B cell (primary cell): ENCODE measurements around the gene OR1J1. TPM values are rescaled to one million over a fixed set of nuclear protein-coding genes. Genes with fewer than 3 reads are reported as not detected.

Experiments
- ATAC-seq: fragments of 200-7000 bp; cut with Tn5 transposase; one replicate; pipeline ENCODE4 v1.10.0; 2021; ENCODE audit warnings: low read depth, mild to moderate bottlenecking, moderate number of reproducible peaks, moderate library complexity
- CTCF ChIA-PET: fragments of 350-600 bp; sonication (Branson Sonifier 250); formaldehyde crosslinking; loops from one replicate; lab custom pipeline; 2021; ENCODE audit warnings: antibody characterized with exemption, inconsistent platforms; lab: Charles Lee
- POLR2A ChIA-PET: fragments of 350-600 bp; sonication (Branson Sonifier 250); formaldehyde crosslinking; loops from one replicate; lab custom pipeline; 2021; ENCODE audit warnings: antibody characterized with exemption; lab: Charles Lee
- DNase-seq: peaks from one replicate; pipeline ENCODE4 v3.0.0; 2013
- H2AFZ ChIP-seq: 2 replicates; pipeline ENCODE4 v1.6.1; 2012; ENCODE audit warnings: mild to moderate bottlenecking, low read depth, low read length; ENCODE audit not compliant: insufficient read depth, poor library complexity, severe bottlenecking
- H3K27ac ChIP-seq, 2 donors: 1 replicate in 1 of 2; 2 replicates in 1 of 2; pipeline ENCODE4 v1.5.1; 2012 to 2013; ENCODE audit warnings: low read length in 2 of 2, mild to moderate bottlenecking in 2 of 2, moderate library complexity in 1 of 2
- H3K27me3 ChIP-seq, 4 experiments: fragments of 200-600 bp in 1 of 4; sonication (generic) in 1 of 4; replicated peaks in 1 of 4; 1 replicate in 2 of 4; 2 replicates in 2 of 4; pipeline versions ENCODE4 v1.6.1 to v1.7.0; 2013 to 2016; ENCODE audit warnings: low read length in 3 of 4, mild to moderate bottlenecking in 2 of 4, mixed read lengths in 1 of 4, moderate library complexity in 1 of 4; ENCODE audit not compliant: insufficient read depth in 4 of 4, control insufficient read depth in 3 of 4; ENCODE audit errors: control extremely low read depth in 1 of 4
- H3K36me3 ChIP-seq, 2 experiments: replicated peaks in 1 of 2; 1 replicate in 1 of 2; 2 replicates in 1 of 2; pipeline versions ENCODE4 v1.6.1 to v1.7.1; 2013; ENCODE audit warnings: low read length in 1 of 2; ENCODE audit not compliant: insufficient read depth in 2 of 2, control insufficient read depth in 1 of 2; ENCODE audit errors: control extremely low read depth in 1 of 2, extremely low read depth in 1 of 2
- H3K4me1 ChIP-seq, 2 donors: fragments of 200-600 bp in 1 of 2; sonication (generic) in 1 of 2; 1 replicate in 1 of 2; 2 replicates in 1 of 2; pipeline versions ENCODE4 v1.5.1 to v1.6.1; 2013 to 2017; ENCODE audit warnings: low read length in 2 of 2; ENCODE audit not compliant: control insufficient read depth in 2 of 2, insufficient read depth in 2 of 2
- H3K4me2 ChIP-seq: replicated peaks from 2 replicates; pipeline ENCODE3; 2012; ENCODE audit warnings: mild to moderate bottlenecking, low read depth, low read length; ENCODE audit not compliant: poor library complexity, severe bottlenecking
- H3K4me3 ChIP-seq, 5 experiments: fragments of 200-600 bp in 1 of 5; sonication (generic) in 1 of 5; 1 replicate in 3 of 5; 2 replicates in 2 of 5; pipeline versions ENCODE4 v1.5.1 to v1.7.0; 2011 to 2016; ENCODE audit warnings: low read length in 4 of 5, mild to moderate bottlenecking in 4 of 5, low read depth in 2 of 5, control low read depth in 1 of 5, moderate library complexity in 1 of 5; ENCODE audit not compliant: insufficient read depth in 1 of 5; ENCODE audit errors: control extremely low read depth in 1 of 5, extremely low read depth in 1 of 5
- H3K79me2 ChIP-seq: fragments of 200-600 bp; sonication (generic); one replicate; pipeline ENCODE4 v1.6.0; 2016; ENCODE audit warnings: low read length; ENCODE audit not compliant: control insufficient read depth, insufficient read depth
- H3K9ac ChIP-seq: fragments of 200-600 bp; sonication (generic); 2 replicates; pipeline ENCODE4 v1.6.1; 2017; ENCODE audit warnings: mild to moderate bottlenecking, low read length, moderate library complexity
- H3K9me3 ChIP-seq, 3 donors: one replicate each; pipeline versions ENCODE4 v1.6.1 to v1.7.1; 2013; ENCODE audit warnings: low read length in 2 of 3; ENCODE audit not compliant: control insufficient read depth in 2 of 3, insufficient read depth in 1 of 3; ENCODE audit errors: control extremely low read depth in 1 of 3
- H4K20me1 ChIP-seq: 2 replicates; pipeline ENCODE4 v1.6.0; 2012; ENCODE audit warnings: mild to moderate bottlenecking, low read length; ENCODE audit not compliant: insufficient read depth, control insufficient read depth, poor library complexity, severe bottlenecking
- H3K27ac Mint-ChIP-seq: one replicate; pipeline ENCODE4 v1.8.0; 2021; ENCODE audit warnings: mixed read lengths
- H3K27me3 Mint-ChIP-seq: one replicate; pipeline ENCODE4 v1.8.0; 2021; ENCODE audit warnings: mixed read lengths
- H3K4me1 Mint-ChIP-seq: one replicate; pipeline ENCODE4 v1.8.0; 2021; ENCODE audit warnings: mixed read lengths
- H3K4me3 Mint-ChIP-seq: one replicate; pipeline ENCODE4 v1.8.0; 2021; ENCODE audit warnings: mixed read lengths
- H3K9me3 Mint-ChIP-seq: one replicate; pipeline ENCODE4 v1.8.0; 2022; ENCODE audit warnings: mixed read lengths; ENCODE audit not compliant: insufficient read depth
- EZH2 ChIP-seq: IDR thresholded peaks from 2 replicates; pipeline ENCODE4 v1.6.1; 2012; ENCODE audit warnings: borderline replicate concordance, low read depth, mild to moderate bottlenecking, moderate library complexity, low read length; ENCODE audit not compliant: insufficient read depth, poor library complexity, severe bottlenecking
- WGBS: methylation state at CpG from one replicate; pipeline ENCODE4 v1.1.5; 2013; ENCODE audit warnings: missing lambda C conversion rate; ENCODE audit not compliant: insufficient coverage; 5-methylcytosine and 5-hydroxymethylcytosine counted together
- intact Hi-C: fragments of 100-400 bp; cut with micrococcal nuclease; formaldehyde crosslinking; loops from one replicate; pipeline ENCODE4 v1.10.0; 2022
- polyA plus RNA-seq: library from polyadenylated mRNA; depleted of rRNA; stranded (reverse); fragments of >200 nt; gene quantifications from 2 replicates; pipeline ENCODE4 v1.2.3, GENCODE V29; 2012
- total RNA-seq, 2 donors: library from RNA; stranded (reverse); fragments of 120-200 nt in 1 of 2; gene quantifications; 1 replicate in 1 of 2; 2 replicates in 1 of 2; pipeline versions ENCODE4 v1.2.3 to v1.2.4, GENCODE V29; 2013 to 2022
- TF ChIP-seq, protein P1 (sequence below): fragments of 200-600 bp; IDR thresholded peaks from one replicate; pipeline ENCODE4 v1.8.0; 2022; ENCODE audit warnings: antibody characterized with exemption, mild to moderate bottlenecking

Gene OR1J1
- total and polyA plus RNA-seq, 2 donors (not counting 1 experiment from before 2014, with no cell fraction given), result not detected

DNA sequence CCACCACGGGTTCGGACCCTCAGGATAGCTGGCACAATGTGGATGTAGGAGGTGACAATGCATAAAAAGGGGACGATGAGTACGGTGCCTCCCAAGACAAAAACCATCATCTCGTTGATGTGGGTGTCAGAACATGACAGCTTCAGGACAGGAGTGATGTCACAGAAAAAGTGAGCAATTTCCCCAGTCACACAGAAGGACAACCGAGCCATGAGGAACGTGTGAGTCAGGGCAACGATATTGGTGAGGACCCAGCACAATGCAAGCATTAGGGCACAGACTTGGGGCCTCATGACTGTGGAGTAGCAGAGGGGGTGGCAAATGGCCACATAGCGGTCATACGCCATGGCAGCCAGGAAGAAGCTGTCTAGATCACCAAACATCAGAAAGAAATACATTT is 48.9 kb upstream of the OR1J1 start:
- Histone ChIP-seq H3K27ac (no peak overlapping the region), H3K9ac (no peak overlapping the region), H3K9me3 (no peaks in the 10 kb centered on the region), H3K79me2 (no peaks in the 10 kb centered on the region), H2AFZ (no peak overlapping the region), H3K36me3 (no peaks in the 10 kb centered on the region), H3K4me1 (no peaks in the 10 kb centered on the region), H3K27me3 (peaks cover 0 to 12% (median 4%) of the 10 kb centered on the region in 4 experiments), H3K4me3 (no peak overlapping the region), H3K4me2 (no peak overlapping the region), H4K20me1 (no peaks in the 10 kb centered on the region)
- no peak overlapping the region for H3K27ac Mint-ChIP-seq
- ChIA-PET CTCF (no interaction called here), POLR2A (no interaction called here)
- WGBS, result 89% methylated on average over 9 of the region's 10 CpGs
- TF ChIP-seq EZH2, result no peak
- TF ChIP-seq, protein P1, sequence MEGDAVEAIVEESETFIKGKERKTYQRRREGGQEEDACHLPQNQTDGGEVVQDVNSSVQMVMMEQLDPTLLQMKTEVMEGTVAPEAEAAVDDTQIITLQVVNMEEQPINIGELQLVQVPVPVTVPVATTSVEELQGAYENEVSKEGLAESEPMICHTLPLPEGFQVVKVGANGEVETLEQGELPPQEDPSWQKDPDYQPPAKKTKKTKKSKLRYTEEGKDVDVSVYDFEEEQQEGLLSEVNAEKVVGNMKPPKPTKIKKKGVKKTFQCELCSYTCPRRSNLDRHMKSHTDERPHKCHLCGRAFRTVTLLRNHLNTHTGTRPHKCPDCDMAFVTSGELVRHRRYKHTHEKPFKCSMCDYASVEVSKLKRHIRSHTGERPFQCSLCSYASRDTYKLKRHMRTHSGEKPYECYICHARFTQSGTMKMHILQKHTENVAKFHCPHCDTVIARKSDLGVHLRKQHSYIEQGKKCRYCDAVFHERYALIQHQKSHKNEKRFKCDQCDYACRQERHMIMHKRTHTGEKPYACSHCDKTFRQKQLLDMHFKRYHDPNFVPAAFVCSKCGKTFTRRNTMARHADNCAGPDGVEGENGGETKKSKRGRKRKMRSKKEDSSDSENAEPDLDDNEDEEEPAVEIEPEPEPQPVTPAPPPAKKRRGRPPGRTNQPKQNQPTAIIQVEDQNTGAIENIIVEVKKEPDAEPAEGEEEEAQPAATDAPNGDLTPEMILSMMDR, result no peak
- ATAC-seq, result no peak
- peaks cover 48% of the 10 kb centered on the region for H3K27me3 Mint-ChIP-seq
- no peak overlapping the region for H3K4me3 Mint-ChIP-seq
- DNase-seq, result no peak
- H3K9me3 Mint-ChIP-seq, result no peaks in the 10 kb centered on the region
- intact Hi-C loops, result no loop called here
- H3K4me1 Mint-ChIP-seq, result no peaks in the 10 kb centered on the region

DNA sequence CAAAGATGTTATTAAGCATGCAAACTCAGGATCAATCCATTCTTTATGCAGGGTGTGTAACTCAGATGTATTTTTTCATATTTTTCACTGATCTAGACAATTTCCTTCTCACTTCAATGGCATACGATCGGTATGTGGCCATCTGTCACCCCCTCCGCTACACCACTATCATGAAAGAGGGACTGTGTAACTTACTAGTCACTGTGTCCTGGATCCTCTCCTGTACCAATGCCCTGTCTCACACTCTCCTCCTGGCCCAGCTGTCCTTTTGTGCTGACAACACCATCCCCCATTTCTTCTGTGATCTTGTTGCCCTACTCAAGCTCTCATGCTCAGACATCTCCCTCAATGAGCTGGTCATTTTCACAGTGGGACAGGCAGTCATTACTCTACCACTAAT is 41.6 kb upstream of the OR1J1 start:
- ATAC-seq, result no peak
- POLR2A ChIA-PET, result no interaction called here

More for the DNA sequence above, 41.6 kb upstream of the OR1J1 start:
- CTCF ChIA-PET, result interaction anchor here (1.0 kb wide), 1 partner anchor 14 kb away, joined by 3 read pairs; no protein-coding TSS in a partner anchor
- H3K9me3 Mint-ChIP-seq, result no peaks in the 10 kb centered on the region
- Histone ChIP-seq H2AFZ (no peak overlapping the region), H3K9me3 (no peaks in the 10 kb centered on the region), H3K4me1 (no peaks in the 10 kb centered on the region), H3K4me3 (no peak overlapping the region), H3K36me3 (no peaks in the 10 kb centered on the region), H3K4me2 (no peak overlapping the region), H3K27me3 (peaks cover 0 to 10% (median 4%) of the 10 kb centered on the region in 4 experiments), H3K79me2 (no peaks in the 10 kb centered on the region), H3K27ac (no peak overlapping the region), H4K20me1 (no peaks in the 10 kb centered on the region), H3K9ac (no peak overlapping the region)
- no peak overlapping the region for H3K4me3 Mint-ChIP-seq
- no peak for DNase-seq
- no peaks in the 10 kb centered on the region for H3K4me1 Mint-ChIP-seq
- H3K27ac Mint-ChIP-seq, result no peak overlapping the region
- peaks cover 33% of the 10 kb centered on the region for H3K27me3 Mint-ChIP-seq
- 93% methylated on average over 3 of the region's 3 CpGs for WGBS
- TF ChIP-seq EZH2, result no peak
- TF ChIP-seq, protein P1, result no peak
- intact Hi-C loops, result no loop called here
